ENCODE data around the gene BAHD1. TPM values are rescaled to one million over a fixed set of nuclear protein-coding genes. Genes with fewer than 3 reads are reported as not detected.
A peak's percentile ranks its signal among the peaks of the same experiment; 100 is the strongest.

BAHD1 gene
- total RNA-seq, 1 donor from 2014 or later: 16.2 TPM

DNA sequence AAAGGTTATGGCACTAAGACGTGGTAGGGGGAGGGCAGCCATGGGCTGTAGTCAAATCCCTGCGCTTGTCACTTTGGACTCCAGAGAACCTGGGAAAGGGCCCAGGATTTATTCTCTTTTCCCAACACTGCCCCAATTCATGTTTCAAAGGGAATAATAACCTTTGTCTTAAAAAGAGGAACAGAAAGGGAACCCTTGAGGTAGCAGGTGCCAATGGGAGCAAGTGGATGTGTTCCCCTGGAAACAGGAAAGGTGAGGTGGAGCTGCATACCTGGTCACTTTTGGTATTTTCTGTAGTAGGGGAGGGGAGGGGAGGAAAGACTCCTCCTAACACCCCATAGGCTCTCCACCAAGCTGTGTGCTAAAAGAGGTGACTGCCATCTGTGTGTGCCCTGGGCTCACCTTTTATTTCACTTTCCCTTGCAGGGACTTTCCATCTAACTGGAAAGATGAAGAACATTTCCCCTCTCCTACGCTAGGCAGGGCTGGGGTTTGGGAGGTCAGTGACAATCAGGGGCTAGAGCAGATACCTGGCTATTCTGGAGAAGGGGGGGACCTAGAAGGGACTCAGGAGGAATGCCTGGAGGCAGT lies 23.9 kb downstream of the BAHD1 start:
- no peak for DNase-seq (ENCODE audit: low spot score)

DNA sequence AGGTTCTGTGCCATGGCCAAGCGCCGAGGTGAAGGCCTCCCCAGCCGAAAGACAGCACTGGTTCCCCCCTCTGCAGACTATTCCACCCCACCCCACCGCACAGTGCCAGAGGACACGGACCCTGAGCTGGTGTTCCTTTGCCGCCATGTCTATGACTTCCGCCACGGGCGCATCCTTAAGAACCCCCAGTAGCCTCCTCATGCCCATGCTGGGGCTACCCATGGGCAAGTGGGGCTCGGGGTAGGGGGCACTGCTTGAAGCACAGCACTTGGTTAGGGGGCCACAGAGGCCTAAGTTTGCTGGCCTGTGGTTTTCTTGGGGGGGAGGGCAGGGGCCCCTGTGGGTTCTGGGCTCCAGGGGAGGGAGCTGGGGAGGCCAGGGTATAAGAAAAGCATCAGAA lies 25.2 kb downstream of the BAHD1 start:
- no peak for DNase-seq (ENCODE audit: low spot score)

DNA sequence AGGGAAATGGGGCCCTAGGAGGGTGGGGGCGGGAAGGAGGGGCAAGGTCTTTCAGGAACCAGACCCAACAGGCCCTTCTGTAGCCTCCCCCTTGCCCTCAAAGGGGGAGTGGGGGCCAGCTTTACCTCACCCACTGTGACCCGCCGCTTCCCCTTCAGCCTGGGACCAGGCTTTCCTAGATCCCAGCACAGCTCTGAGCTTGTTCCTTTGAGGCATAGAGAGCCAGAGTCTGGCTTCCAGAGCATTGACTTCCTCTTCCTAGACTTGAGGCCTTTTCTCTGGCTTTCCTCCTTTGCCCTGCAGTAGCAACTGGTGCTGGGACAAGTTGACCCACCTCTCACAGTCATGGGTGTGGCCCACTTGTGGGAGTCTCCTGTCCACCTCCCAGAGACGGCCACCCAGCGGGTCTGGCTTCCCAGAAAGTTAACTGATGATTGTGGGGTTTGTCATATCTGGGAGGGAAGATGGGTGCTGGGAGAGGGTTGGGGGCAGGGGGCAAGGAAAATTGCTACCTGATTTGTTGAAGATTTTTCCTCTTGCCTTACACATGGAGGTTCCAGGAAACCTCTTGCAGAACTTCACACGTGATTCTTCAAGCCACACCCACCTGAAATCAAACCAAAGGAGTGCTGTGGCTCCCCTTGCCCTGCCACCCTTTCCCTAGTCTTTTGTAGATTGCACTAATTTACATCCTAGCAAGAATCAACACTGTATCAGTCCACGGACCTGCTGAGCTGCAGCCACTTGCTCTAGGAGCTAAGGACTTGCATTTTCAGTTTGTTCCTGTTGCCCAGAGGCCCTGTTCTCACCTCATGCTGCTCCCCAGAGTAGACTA lies 25.9 kb downstream of the BAHD1 start:
- DNase-seq (ENCODE audit: low spot score): no peak

DNA sequence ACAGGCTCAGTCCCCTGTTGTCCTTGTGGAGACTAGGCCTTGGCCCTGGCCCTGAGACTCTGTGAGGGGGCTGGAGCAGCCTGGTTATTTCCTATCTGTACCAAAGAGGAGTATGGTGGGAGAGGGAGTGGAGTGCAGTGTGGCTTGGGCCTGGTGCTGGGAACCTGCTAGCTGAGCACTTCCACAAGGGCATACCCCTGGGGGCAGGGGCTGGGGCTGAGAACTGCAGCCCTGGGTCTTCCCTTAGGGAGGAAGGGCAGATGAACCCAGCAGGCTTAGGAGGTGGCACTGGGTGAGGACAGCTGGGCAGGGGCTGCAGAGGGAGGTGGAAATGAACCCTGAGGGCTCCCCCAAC lies 26.5 kb downstream of the BAHD1 start:
- no peak for DNase-seq (ENCODE audit: low spot score)

DNA sequence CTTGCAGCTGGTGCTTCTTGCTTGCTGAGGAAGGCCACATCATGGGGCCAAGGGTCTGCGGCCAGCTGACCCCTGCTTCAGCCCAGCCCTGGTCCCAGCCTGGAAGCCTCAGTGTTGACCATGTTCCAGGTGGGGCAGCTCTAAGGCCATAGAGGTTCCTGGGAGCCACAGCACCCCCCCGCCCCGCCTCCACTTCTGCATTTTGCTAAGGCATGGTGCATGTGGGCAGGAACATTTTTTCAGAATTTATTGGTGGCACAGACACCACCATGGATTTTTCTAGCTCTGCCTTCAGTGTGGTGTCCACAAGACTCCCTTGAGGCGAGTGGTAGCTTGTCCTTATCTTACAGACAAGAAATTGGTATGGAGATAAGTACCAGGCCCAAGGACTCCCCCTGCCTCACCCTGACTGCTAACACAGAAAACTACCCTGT lies 28.2 kb downstream of the BAHD1 start:
- DNase-seq (ENCODE audit: low spot score): no peak

DNA sequence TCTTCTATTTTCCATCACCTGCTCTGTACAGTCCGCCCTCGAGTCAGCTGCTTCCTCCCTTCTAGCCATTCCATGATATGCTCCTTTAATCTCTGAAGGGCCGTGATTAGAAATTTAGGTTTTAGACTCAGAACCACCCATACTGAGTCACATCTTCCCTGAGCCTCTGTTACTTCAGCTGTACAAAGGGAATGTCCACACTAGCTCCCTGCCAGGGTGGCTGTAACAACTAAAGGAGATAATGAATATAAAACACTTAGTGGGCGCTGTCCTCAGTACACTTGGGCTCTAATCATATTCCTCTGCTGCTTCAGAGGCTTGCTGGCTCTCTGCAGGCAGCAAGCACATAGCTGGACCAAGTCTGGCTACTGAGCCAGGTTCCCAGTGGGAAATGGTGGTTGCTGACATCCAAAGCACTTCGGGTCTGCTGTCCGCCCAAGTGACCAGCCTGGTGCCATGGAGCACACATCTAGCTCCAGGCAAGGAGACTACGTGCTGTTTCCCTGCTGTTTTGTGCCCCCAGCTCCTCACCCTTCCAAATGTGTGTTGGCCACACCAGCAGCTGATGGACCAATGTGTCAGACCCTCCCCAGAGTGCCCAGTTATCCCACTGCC lies 29.1 kb downstream of the BAHD1 start:
- no peak for DNase-seq (ENCODE audit: low spot score)

DNA sequence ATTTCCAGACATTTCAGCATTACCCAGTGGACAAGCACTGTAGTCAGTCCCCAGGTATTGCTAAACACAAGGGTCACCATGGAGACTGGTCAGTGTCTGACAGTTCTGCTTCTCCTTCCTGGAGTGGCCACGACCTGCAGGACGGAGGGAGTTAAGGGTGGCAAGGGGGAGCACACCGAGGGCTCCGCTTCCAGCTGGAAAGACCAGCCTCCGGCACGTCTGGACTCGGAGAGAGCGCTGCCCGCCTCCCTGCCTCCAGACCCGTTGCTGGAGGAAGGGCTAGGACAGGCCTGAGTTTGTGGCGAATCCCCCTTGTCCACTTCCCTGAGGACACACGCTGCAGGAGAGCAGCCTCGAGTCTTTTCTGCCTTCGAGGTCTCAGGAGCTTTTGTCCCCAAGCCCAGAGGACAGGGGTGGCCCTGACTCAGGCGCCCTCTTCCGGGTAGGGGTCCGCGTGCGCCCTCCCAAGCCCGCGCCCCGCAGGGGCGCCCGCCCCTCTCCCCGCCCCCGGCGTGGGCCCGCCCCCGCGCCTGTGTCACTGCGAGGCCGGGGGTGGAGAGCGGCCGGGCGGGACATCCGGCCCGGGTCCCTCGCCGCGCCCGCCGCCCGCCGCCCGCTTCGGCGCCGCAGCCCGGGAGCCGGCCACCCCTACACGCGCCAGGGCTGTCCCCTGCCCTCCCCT lies 29.8 kb downstream of the BAHD1 start, which contains the start of gene CHST14:
CHST14 (plus strand) TSS at position 562 of the 682 bp plus-strand sequence. CDS start 230 bp downstream, outside the sequence.
- DNase-seq (ENCODE audit: low spot score): no peak

DNA sequence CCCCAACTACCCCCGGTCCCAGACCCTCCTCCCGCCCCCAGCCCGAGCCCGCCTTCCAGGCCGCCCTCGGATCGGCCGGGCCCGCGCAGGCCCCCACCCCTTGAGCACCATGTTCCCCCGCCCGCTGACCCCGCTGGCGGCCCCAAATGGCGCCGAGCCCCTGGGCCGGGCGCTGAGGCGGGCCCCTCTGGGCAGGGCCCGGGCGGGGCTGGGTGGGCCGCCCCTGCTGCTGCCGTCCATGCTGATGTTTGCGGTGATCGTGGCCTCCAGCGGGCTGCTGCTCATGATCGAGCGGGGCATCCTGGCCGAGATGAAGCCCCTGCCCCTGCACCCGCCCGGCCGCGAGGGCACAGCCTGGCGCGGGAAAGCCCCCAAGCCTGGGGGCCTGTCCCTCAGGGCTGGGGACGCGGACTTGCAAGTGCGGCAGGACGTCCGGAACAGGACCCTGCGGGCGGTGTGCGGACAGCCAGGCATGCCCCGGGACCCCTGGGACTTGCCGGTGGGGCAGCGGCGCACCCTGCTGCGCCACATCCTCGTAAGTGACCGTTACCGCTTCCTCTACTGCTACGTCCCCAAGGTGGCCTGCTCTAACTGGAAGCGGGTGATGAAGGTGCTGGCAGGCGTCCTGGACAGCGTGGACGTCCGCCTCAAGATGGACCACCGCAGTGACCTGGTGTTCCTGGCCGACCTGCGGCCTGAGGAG lies 30.5 kb downstream of the BAHD1 start:
- DNase-seq (ENCODE audit: low spot score): no peak

DNA sequence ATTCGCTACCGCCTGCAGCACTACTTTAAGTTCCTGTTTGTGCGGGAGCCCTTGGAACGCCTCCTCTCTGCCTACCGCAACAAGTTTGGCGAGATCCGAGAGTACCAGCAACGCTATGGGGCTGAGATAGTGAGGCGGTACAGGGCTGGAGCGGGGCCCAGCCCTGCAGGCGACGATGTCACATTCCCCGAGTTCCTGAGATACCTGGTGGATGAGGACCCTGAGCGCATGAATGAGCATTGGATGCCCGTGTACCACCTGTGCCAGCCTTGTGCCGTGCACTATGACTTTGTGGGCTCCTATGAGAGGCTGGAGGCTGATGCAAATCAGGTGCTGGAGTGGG lies 31.0 kb downstream of the BAHD1 start:
- DNase-seq (ENCODE audit: low spot score): no peak

DNA sequence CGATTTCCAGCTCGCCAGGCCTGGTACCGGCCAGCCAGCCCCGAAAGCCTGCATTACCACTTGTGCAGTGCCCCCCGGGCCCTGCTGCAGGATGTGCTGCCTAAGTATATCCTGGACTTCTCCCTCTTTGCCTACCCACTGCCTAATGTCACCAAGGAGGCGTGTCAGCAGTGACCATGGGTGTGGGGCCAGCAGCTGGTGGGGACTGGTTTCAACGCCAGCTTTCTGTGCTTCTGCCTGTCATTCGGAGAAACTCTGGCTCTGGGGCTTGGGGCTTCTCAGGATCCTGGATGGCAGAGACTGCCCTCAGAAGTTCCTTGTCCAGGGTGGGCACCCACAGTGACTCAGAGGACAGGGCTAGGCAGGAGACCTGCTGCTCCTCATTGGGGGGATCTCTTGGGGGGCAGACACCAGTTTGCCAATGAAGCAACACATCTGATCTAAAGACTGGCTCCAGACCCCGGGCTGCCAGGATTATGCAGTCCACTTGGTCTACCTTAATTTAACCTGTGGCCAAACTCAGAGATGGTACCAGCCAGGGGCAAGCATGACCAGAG lies 31.5 kb downstream of the BAHD1 start:
- no peak for DNase-seq (ENCODE audit: low spot score)

DNA sequence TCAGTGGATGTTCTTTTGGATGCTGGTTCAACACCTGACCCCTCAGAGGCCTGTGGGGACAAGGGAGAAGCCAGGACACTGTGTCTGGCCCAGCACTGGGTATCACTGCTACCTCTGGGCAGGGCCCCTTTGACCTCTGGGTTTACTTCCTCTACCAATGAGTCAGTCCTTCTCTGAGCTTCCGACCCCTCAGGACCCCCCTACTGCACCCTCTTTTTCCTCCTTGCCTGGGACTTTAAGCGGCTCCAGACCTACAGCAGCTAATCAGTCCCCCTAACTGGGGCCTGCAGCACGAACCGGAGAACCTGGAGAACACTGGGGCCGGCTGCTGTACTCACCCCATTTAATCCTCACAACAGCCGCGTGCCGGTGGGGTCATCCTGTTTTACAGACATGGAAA lies 33.8 kb downstream of the BAHD1 start:
- DNase-seq (ENCODE audit: low spot score): no peak

DNA sequence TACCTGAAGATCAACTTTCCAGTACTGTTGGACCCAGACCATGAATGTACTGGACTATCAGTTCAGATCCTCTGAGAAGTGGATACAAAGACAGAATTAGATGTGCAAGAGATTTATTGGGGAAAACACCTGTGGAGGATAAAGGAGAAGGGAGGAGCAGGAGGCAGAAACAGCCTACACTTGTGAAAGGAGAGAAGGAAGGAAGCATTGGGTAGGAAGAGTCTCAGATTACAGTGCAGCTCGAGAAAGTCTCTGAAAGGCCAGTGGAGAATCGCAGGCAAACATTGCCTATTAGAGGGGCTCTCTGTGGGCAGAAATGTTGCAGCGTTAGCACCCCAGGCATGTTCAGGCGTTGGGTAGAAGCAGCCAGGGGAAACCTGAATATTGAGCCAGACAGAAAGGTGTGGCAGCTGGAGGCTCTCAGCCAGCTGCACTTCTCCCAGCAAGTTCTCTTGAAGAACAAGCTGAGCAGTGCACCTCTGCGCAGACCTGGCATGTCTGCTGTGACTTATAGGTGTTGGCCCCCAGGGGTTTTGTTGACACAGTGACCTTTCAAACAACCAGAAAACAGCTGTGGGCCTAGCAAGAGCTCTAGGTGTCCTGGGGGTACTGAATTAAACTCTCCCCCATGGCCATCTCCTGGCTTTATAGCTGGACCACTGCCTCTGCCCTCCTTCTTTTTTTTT lies 37.0 kb downstream of the BAHD1 start:
- peak; percentile 41 for DNase-seq (ENCODE audit: low spot score)

DNA sequence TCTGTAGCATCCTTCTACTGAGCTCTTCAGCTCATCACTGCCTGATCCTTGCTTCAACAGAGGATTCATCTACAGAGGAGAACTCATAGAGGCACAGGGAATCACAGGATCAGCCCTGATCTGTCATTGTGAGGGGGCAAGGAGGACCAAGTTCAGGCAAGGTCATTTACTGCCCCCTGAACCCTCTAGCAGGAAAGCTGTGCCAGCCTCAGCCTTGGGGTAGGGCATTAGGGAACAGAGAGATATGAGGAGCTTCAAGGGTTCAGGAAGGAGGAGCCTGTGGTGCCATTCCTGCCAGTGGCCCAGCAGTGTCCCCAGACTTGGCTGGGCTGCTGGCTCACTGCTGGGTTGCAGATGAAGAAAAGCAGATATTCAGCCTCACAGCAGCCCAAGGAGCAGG lies 38.3 kb downstream of the BAHD1 start:
- peak; percentile 62 for DNase-seq (ENCODE audit: low spot score)

DNA sequence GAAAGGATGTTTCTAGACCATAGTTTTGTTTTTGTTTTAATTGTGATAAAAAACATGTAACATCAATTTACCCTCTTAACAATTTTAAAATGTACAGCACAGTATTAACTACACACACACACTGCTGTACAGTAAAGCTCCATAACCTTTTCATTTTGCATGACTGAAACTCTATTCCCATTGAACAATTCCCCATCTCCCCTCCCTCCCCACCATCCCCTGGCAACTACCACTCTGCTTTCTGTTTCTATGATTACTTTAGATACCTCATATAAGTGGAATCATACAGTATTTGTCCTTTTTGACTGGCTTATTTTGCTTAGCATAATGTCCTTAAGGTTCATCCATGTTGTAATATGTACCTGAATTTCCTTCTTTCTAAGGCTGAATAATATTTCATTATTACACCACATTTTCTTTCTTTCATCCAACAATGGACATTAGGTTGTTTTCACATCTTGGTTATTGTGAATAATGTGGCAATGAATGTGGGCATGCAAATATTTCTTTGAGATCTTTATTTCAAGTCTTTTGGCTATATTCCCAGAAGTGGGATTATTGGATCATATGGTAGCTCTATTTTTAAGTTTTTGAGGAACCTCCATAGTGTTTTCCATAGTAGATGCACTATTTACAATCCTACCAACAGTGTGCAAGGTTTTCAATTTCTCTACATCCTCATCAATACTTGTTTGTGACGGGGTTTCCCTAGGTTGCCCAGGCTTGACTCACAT lies 40.8 kb downstream of the BAHD1 start:
- no peak for DNase-seq (ENCODE audit: low spot score)

DNA sequence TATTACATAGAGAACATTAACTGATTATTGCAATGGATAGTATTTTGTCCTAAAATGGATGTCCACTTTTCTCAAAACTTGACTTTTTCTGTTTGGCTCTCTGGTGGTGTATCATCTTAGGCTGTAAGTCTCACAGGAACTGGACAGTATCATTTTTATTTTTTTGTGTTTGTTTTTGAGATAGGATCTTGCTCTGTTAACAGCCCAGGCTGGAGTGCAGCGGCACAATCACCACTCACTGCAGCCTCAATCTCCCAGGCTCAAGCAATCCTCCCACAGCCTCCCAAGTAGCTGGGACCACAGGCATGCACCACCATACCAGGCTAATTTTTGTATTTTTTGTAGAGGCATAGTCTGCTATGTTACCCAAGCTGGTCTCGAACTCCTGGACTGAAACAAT lies 43.2 kb downstream of the BAHD1 start:
- DNase-seq (ENCODE audit: low spot score): peak; percentile 30

DNA sequence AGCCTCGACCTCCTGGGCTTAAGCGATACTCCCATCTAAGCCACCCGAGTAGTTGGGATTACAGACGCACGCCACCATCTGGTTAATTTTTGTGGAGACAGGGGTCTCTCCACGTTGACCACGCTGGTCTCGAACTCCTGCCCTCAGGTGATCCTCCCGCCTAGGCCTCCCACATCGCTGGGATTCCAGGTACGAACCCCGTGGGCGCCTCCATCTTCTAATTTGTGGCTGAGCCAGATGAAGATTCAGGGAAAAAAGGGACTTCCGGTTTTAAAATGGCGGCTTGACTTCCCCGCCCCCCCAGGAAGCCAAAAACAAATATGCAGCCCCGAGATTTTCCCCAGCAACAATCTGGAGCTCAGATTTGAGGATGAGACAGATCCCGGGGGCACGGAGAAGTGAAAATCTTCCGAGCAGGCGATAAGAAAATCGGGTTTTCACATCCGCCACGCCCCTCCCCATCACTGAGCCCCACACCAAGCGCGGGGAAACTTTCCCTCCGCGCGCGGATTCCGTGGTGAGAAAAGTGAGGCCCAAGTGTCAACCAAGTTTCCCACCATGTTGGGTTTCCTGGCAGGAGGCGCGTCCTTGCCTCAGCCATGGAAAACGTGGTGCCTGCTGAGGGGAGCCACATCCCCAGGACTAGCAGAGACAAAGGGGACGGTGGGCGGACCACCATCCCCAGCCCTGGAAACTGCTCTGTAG lies 45.5 kb downstream of the BAHD1 start:
- peak; percentile 59 for DNase-seq (ENCODE audit: low spot score)

DNA sequence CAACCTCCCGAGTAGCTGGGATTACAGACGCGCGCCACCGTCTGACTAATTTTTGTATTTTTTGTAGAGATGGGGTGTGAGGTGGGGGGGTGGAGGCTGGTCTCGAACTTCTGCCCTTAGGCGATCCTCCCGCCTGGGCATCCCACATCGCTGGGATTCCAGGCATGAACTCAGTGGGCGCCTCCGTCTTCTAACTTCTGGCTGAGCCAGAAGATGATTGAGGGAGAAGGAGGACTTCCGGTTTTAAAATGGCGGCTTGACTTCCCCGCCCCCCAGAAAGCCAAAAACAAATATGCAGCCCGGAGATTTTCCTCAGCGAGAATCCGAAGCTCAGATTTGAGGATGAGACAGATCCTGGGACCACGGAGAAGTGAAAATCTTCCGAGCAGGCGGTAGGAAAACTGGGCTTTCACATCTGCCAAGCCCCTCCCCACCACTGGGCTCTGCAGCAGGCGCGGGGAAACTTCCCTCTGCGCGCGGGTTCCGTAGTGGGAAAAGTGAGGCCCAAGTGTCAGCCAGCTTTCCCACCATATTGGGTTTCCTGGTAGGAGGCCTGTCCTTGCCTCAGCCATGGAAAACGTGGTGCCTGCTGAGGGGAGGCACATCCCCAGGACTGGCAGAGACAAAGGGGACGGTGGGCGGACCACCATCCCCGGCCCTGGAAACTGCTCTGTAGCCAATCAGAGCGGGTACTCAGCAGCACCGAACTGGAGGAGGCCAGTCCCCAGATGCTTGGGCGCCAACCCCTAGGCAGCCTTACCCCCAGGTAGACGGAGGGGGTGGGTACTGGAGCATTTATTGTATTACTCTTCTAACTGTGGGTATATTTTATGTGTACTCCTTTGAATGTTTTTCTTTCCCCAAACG lies 47.3 kb downstream of the BAHD1 start:
- peak; percentile 55 for DNase-seq (ENCODE audit: low spot score)

Measured in mesenteric fat pad (tissue), 1 donor.